Stimulated activated CD8-positive, alpha-beta memory T cell treated with anti-CD3 and anti-CD28 coated beads, Interleukin-15, amount 100 ng/mL, for 48 hours (primary cell): ENCODE results near the gene FYB2.
"Not testable (repeated sequence)": the region's sequence is repeated elsewhere in the genome, so short reads cannot be mapped to it uniquely, and the experiment has no call there.

Experiments
- DNase-seq, 2 donors: peaks; one replicate each; pipeline ENCODE4 v3.0.0-alpha.2; 2020; ENCODE audit warnings: low read depth in 2 of 2

The FYB2 gene

GRCh38 chr1:56797065-56797685, 22.0 kb downstream of the FYB2 start:
- DNase-seq, result no peak

- no peak for DNase-seq
These were observed 23.3 kb downstream of the FYB2 start for GRCh38 chr1:56795870-56796269.

- no peak for DNase-seq
These were observed 29.2 kb downstream of the FYB2 start for GRCh38 chr1:56790036-56790435.

- no peak for DNase-seq
These were observed 30.6 kb downstream of the FYB2 start for GRCh38 chr1:56788588-56788987.

GRCh38 chr1:56788102-56788501, 31.1 kb downstream of the FYB2 start:
- DNase-seq, result no peak

GRCh38 chr1:56787330-56787729, 31.9 kb downstream of the FYB2 start:
- no peak for DNase-seq

GRCh38 chr1:56782773-56783172, 36.4 kb downstream of the FYB2 start:
- no peak for DNase-seq

GRCh38 chr1:56780826-56781225, 38.4 kb downstream of the FYB2 start:
- no peak for DNase-seq

- no peak for DNase-seq
These were observed 39.0 kb downstream of the FYB2 start for GRCh38 chr1:56780128-56780750.

- DNase-seq, result no peak
These were observed 41.2 kb downstream of the FYB2 start for GRCh38 chr1:56777972-56778371.

- DNase-seq, result not testable (repeated sequence)
These were observed 44.5 kb downstream of the FYB2 start for GRCh38 chr1:56774732-56775131.

- DNase-seq, result no peak
These were observed 45.1 kb downstream of the FYB2 start for GRCh38 chr1:56774067-56774609.

- no peak for DNase-seq
These were observed 45.7 kb downstream of the FYB2 start for GRCh38 chr1:56773341-56774066.

- no peak for DNase-seq
These were observed 47.5 kb downstream of the FYB2 start for GRCh38 chr1:56771717-56772116.

GRCh38 chr1:56758794-56759193, 60.4 kb downstream of the FYB2 start:
- DNase-seq, result no peak

- DNase-seq, result no peak
These were observed 61.1 kb downstream of the FYB2 start for GRCh38 chr1:56758135-56758534.

- no peak for DNase-seq
These were observed 63.3 kb downstream of the FYB2 start for GRCh38 chr1:56755911-56756310.

GRCh38 chr1:56754708-56755479, 64.3 kb downstream of the FYB2 start:
- DNase-seq, result no peak

GRCh38 chr1:56745231-56745630, 74.0 kb downstream of the FYB2 start:
- no peak for DNase-seq

GRCh38 chr1:56728964-56729363, 90.2 kb downstream of the FYB2 start:
- DNase-seq, result no peak

GRCh38 chr1:56726706-56727105, 92.5 kb downstream of the FYB2 start:
- DNase-seq, result no peak

GRCh38 chr1:56719171-56719570, 100.0 kb downstream of the FYB2 start:
- DNase-seq, result no peak
